ENCODE results near the gene PLCL2. TPM values are rescaled to one million over a fixed set of nuclear protein-coding genes. Genes with fewer than 3 reads are reported as not detected.

Gene PLCL2
- total and polyA plus RNA-seq, 10 of the 15 experiments (the other 5 are each of a cell fraction or from before 2014, with no cell fraction given), result 7.5 to 37.3 (median 21.7) TPM

GRCh38 chr3:16943857-16944256 lies 59.1 kb downstream of the PLCL2 start:
- no peaks in the 10 kb centered on the region for H3K9me3 ChIP-seq (replicated peaks; ENCODE audit: control insufficient read depth, insufficient read depth, low read length)
- no peaks in the 10 kb centered on the region; a peak in 2 of 4 replicates for H3K36me3 ChIP-seq (ENCODE audit: control insufficient read depth in 2 of 2, insufficient read depth in 2 of 2, low read length in 1 of 2)
- TF ChIP-seq ZNF622 (IDR thresholded peaks at IDR 0.05) (no peak), CREB1 (IDR thresholded peaks at IDR 0.05; ENCODE audit: low read depth) (no peak), EGR1 (IDR thresholded peaks at IDR 0.05; ENCODE audit: borderline replicate concordance in 1 of 2, low read depth in 2 of 2, low read length in 2 of 2) (no peak), CBX3 (IDR thresholded peaks at IDR 0.05; ENCODE audit: borderline replicate concordance, low read depth) (no peak), E2F4 (IDR thresholded peaks at IDR 0.05; ENCODE audit: low read depth, low read length) (no peak), SRF (IDR thresholded peaks at IDR 0.05; ENCODE audit: low read depth in 2 of 2, low read length in 2 of 2) (no peak), ASH2L (IDR thresholded peaks at IDR 0.05; ENCODE audit: borderline replicate concordance, low read depth) (no peak), HCFC1 (IDR thresholded peaks at IDR 0.05; ENCODE audit: low read length) (no peak), IKZF2 (IDR thresholded peaks at IDR 0.05) (no peak), RUNX3 (IDR thresholded peaks at IDR 0.05; ENCODE audit: low read length) (no peak)
- peaks cover 43% of the 10 kb centered on the region for H3K79me2 ChIP-seq (ENCODE audit: control insufficient read depth, insufficient read depth, low read length)
- no peak overlapping the region for H3K27ac ChIP-seq (ENCODE audit: control insufficient read depth, insufficient read depth)
- no peaks in the 10 kb centered on the region for H3K4me1 ChIP-seq (ENCODE audit: control insufficient read depth, insufficient read depth, low read length)
- ChIA-PET POLR2A (no interaction called here), RAD21 (ENCODE audit: unreplicated experiment) (interaction anchor here (1.4 to 1.5 kb wide), 2 partner anchors 60 to 79 kb away, joined by 4 read pairs; no protein-coding TSS in a partner anchor), SMC1A (ENCODE audit: uncharacterized antibody, unreplicated experiment) (interaction anchor here (0.7 to 2.3 kb wide), 3 partner anchors 16 to 21 kb away, joined by 3 to 8 read pairs (median 3); no protein-coding TSS in a partner anchor), CTCF (interaction anchor here (1.1 to 2.4 kb wide), 3 partner anchors 9 to 79 kb away, joined by 3 to 10 read pairs (median 4); no protein-coding TSS in a partner anchor)
- DNase-seq (ENCODE audit: low read depth, low spot score) (no peak), ATAC-seq (no peak), FAIRE-seq (no peak)
- H3K27me3 ChIP-seq (replicated peaks in 1 of 2; ENCODE audit: control insufficient read depth in 2 of 2, insufficient read depth in 2 of 2, low read length in 1 of 2), result no peaks in the 10 kb centered on the region
- in situ Hi-C loops (cut with MboI), result no loop called here
- BruUV-seq (replicated peaks), result no TSS peak
- H3K9ac ChIP-seq (ENCODE audit: control insufficient read depth, insufficient read depth, low read length), result no peak overlapping the region
- no peak overlapping the region for H2AFZ ChIP-seq (ENCODE audit: control insufficient read depth, low read depth, low read length)
- no peak overlapping the region for H3K4me3 ChIP-seq
- no peak overlapping the region for H3K4me2 ChIP-seq (ENCODE audit: control insufficient read depth, insufficient read depth)
- intact Hi-C loops (cut with micrococcal nuclease; ENCODE audit: unreplicated experiment), result no loop called here
- no peaks in the 10 kb centered on the region for H4K20me1 ChIP-seq (ENCODE audit: control insufficient read depth, insufficient read depth)

Measured in GM12878 (cell line).